HG02981 (cell line): Measurements from ENCODE around the gene HYLS1.

ENCODE experiments used
- ATAC-seq: cut with Tn5 transposase; IDR thresholded peaks from one replicate; pipeline ENCODE4 v1.9.1; 2021; ENCODE audit warnings: mild to moderate bottlenecking, moderate library complexity; ENCODE audit not compliant: unreplicated experiment

The HYLS1 gene

DNA sequence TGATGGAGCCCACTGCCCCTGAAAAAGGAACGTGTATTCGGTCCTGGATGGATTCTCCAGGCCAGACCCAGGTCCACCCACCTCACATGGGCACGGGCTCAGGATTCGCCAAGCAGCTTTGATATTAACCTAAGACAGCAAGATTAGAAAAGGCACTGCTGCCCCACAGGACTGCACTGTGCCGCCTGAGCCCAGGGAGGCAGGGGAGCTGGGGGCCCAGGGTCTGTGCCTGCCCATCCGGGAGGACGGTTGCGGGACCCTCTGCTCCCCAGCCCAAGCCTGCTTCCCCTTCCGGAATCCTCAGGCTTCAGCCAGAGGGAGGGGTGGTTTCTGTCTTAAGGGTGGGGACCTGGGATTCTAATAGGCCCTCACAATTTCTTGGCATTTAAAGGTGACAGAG, 44.8 kb downstream of the HYLS1 start:
- ATAC-seq, result no peak

DNA sequence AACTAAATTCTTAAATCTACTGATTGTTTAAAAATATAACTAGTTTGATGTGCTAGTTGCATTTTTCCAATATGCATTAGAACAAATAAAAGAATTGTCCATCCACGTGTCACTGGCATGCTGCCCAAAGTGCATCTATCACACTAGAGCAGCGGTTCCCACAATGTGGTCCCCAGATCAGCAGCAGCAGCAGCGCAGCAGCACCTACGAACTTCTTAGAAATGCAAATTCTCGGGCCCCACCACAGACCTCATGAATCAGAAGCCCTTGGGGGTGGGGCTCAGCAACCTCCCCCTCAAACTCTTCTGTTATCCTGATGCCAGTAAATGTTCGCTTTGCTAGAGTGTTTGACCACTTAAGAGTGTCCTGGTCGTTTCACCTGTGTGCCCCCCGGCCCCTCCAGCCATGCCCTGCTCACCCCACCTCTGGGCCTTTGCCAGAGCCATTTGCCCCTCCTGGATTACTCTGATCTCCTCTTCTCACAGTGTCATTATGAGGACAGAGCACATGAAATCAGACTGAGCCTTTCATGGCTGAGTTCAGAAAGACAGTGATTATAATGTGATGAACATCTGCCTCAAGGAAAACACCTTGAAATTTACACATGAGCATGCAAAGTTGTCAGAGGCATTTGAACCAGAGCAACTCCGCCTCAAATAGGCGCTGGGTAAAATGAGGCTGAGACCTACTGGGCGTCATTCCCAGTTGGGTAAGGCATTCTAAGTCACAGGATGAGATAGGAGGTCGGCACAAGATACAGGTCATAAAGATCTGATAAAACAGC, 45.8 kb downstream of the HYLS1 start:
- no peak for ATAC-seq

GRCh38 chr11:125934473-125934872, 47.0 kb downstream of the HYLS1 start:
- no peak for ATAC-seq

DNA sequence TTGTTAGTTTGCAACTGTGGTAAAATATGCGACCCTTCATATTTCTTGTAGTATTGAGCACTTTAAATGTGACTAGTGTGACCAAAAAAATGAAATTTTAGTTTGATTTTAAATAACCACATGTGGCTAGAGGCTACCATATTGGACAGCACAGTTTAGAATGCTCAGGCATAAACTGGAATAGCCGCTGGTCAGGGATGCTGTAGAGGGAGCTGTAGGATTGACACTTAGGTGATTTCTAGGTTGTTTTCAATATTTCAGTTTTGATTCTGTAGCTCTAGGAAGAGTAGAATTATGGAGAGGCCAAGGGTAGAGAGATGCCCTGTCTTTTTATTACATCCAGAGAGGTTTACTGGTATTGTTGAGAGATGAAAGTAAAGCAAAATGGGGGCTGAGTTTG, 47.6 kb downstream of the HYLS1 start:
- ATAC-seq, result no peak

- no peak for ATAC-seq
Observed at GRCh38 chr11:125935618-125936199, 48.2 kb downstream of the HYLS1 start.

- ATAC-seq, result no peak
Observed at GRCh38 chr11:125938418-125938817, 51.0 kb downstream of the HYLS1 start.

DNA sequence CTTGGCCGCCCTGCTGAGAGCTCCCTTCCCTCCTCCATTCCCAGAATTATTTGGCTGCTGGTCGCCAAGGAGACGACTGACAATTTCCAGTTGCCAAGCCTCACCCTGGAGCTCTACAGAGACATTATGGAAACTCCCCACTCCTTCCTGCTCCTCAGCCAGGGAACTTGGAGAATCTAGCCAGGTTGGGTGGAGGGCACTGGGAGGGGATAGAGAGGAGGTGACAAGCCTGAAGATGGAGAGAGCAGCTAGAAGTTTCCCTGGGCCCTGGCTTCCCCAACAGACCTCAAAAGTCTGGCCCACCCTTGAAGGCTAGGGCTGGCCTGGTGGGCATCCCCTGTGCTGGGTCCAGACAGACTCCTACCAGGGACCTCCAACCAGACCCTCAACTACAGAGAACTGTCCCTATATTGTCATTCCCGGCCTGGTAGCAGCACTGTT, 51.6 kb downstream of the HYLS1 start:
- no peak for ATAC-seq

DNA sequence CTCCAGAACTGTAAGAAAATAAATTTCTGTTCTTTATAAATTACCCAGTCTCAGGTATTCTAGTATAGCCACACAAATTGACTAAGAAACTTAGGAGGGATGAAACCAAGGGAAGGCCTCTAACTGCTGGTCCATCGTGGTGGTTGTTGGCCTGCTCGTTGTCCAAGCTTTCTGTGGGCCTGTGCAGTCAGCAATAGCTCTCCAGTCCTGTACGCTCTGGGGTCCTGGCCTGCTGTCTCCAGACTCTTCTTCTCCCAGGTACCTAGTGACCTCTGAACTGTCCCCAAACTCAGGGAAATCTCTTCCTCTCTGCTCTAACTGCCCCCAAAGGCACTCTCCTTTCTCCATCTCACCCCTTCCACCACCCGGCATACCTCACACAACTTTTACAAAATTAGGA, 52.7 kb downstream of the HYLS1 start:
- ATAC-seq, result no peak

- no peak for ATAC-seq
Observed at GRCh38 chr11:125941267-125941618, 53.8 kb downstream of the HYLS1 start.

- ATAC-seq, result no peak
Observed at GRCh38 chr11:125941619-125942611, 54.4 kb downstream of the HYLS1 start.

- ATAC-seq, result no peak
Observed at GRCh38 chr11:125942771-125943428, 55.4 kb downstream of the HYLS1 start.

- no peak for ATAC-seq
Observed at GRCh38 chr11:125943661-125944349, 56.3 kb downstream of the HYLS1 start.

DNA sequence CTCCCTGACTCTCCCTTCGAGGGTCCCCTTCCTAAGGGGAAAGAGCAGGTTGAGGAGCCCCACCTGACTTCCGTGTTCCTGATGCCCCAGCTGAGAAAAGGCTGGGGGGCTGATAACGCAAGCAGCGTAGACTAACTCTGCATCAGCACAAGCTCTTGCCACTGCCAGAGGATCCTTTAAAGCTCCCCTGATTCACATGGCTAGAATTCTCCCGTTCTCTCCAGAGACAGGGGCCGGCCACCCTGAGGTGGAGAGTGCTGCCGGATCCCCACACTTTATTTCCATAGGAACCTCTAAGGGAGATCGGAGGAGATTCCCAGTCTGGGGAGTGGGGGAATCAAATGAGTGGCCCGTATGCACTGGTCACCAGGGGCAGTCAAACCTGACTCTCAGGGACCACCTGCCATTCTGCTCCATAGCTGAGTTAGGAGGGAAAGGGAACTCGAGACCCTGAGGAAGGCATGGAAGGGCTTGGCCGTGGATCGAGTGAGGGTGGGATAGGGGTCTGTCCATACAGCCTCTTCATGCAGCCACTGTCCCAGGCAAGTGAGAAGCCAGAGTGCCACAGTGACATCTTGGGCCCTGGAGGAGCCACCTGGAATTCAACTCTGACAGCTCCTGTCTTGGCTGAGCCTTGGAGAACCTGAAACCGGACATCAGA, 57.0 kb downstream of the HYLS1 start:
- ATAC-seq, result no peak

- ATAC-seq, result no peak
Observed at GRCh38 chr11:125945011-125945796, 57.7 kb downstream of the HYLS1 start.

DNA sequence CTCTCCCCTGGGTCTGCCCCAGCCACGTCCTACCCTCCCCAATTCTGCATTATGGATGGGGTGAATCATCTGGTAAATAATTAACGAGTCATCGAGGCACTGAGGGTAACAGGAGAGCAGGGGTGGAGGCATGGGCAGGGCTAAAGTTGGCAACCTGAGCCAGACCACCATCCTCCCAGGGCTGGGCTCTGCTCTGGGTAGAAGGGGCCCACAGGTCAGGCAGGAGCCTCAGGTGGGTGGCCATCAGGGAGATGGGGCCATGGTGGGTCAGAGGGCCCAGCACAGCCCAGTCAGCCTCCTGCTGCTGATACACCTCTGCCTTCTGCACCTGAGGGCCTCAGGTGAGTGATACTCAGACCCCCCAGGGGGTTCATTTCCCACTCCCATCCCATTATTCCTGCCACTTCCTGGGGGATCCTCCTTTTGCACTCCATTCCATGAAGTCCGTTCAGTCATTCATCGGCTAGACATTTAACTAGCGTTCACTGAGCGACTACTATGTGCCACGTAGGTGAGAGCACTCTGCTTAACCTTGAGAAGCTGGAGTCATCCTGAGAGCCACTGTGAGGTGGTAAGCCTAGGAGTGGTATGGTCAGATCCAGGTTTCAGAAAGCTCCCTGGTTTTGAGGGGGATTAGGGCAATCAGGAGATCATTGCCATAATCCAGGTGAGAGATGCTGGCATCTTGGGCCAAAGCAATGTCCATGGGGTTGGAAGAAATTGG, 58.5 kb downstream of the HYLS1 start, which contains the start of gene VSIG10L2:
VSIG10L2 (plus strand) TSS at position 248 of the 724 bp plus-strand sequence; CDS start at position 260, 12 bp downstream.
- no peak for ATAC-seq

- no peak for ATAC-seq
Observed at GRCh38 chr11:125946712-125947418, 59.4 kb downstream of the HYLS1 start.

GRCh38 chr11:125947419-125948277, 60.2 kb downstream of the HYLS1 start:
- ATAC-seq, result no peak
